Cardiac muscle cell (in vitro differentiated cells and primary cell): ENCODE data around the gene TNKS2. TPM values are rescaled to one million over a fixed set of nuclear protein-coding genes. Genes with fewer than 3 reads are reported as not detected.

Source experiments
- DNase-seq, 2 donors: peaks; one replicate each; pipeline versions ENCODE4 v3.0.0 to v3.0.0-alpha.2; 2010 to 2017; ENCODE audit warnings: low read depth in 1 of 2, low spot score in 1 of 2
- H3K27ac ChIP-seq: fragments of 200-600 bp; sonication (generic); 2 replicates; pipeline ENCODE4 v1.5.1; 2016
- H3K27me3 ChIP-seq: fragments of 200-600 bp; sonication (generic); 2 replicates; pipeline ENCODE4 v1.6.0; 2016; ENCODE audit warnings: control low read depth
- H3K36me3 ChIP-seq: fragments of 200-600 bp; sonication (generic); 2 replicates; pipeline ENCODE4 v1.5.1; 2016; ENCODE audit warnings: control low read depth
- H3K4me1 ChIP-seq: fragments of 200-600 bp; sonication (generic); 2 replicates; pipeline ENCODE4 v1.8.1; 2017; ENCODE audit warnings: low read depth, mild to moderate bottlenecking, mixed run types
- H3K4me3 ChIP-seq: fragments of 200-600 bp; sonication (generic); 2 replicates; pipeline ENCODE4 v1.5.1; 2016; ENCODE audit warnings: mild to moderate bottlenecking
- H3K9me3 ChIP-seq: fragments of 200-600 bp; sonication (generic); 2 replicates; pipeline ENCODE4 v1.5.1; 2017; ENCODE audit warnings: low read depth, mild to moderate bottlenecking, control low read depth
- CTCF ChIP-seq: IDR thresholded peaks from 2 replicates; pipeline ENCODE4 v1.5.1; 2012; ENCODE audit warnings: low read depth, mild to moderate bottlenecking, low read length
- polyA plus RNA-seq: library from polyadenylated mRNA; unstranded; fragments of >200 nt; fragmentation: Nextera tagmentation; extraction: Ambion mirVana; gene quantifications from 2 replicates; pipeline ENCODE4 v1.2.1, GENCODE V29; 2016
- total RNA-seq: library from RNA; depleted of rRNA; stranded (reverse); fragments of >200 nt; gene quantifications from 2 replicates; pipeline ENCODE4 v1.2.3, GENCODE V29; 2016

The TNKS2 gene
- total and polyA plus RNA-seq, 2 experiments from 2014 or later, result 22.8 to 52.9 TPM

DNA sequence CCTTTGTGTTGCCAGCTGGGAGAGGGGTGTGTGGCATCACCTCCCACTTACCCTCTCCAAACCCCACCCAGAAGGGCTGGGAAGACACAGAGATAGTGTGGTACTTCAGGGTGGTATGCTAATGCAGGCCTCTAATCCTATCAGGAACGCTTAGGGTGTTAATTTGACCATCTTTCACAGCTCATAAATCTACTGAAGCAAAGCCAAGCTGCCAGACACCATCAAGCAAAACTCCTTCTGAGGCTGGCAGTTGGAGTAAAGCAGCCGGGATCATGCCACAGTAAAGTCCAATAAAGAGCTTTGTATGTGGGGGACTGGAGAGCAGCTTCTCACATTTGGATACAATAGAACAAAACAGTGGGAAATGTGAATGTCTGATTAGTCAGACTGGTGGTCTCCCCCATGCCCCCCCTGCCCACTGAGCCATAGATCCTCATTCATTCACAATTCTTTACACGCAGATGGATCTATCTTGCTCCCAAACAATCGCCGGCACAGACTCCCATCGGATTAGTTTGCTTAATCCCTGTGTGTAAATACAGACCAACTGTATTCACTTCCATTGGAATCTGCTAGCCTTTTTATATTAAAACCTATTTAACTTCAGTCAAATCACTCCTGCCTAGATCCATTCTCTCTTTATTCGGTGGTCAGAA is 81.4 kb downstream of the TNKS2 start:
- H3K36me3 ChIP-seq, result no peaks in the 10 kb centered on the region
- DNase-seq, result no peak
- H3K9me3 ChIP-seq, result no peaks in the 10 kb centered on the region
- H3K27ac ChIP-seq, result no peak overlapping the region
- no peak for TF ChIP-seq CTCF
- no peak overlapping the region for H3K4me3 ChIP-seq
- H3K27me3 ChIP-seq, result no peaks in the 10 kb centered on the region
- peaks cover 20% of the 10 kb centered on the region for H3K4me1 ChIP-seq

- Histone ChIP-seq H3K4me3 (no peak overlapping the region), H3K27ac (no peak overlapping the region), H3K9me3 (no peaks in the 10 kb centered on the region), H3K27me3 (no peaks in the 10 kb centered on the region), H3K4me1 (peaks cover 24% of the 10 kb centered on the region), H3K36me3 (no peaks in the 10 kb centered on the region)
- TF ChIP-seq CTCF, result no peak
- no peak for DNase-seq
Observed at GRCh38 chr10:91880310-91880709, 82.1 kb downstream of the TNKS2 start.

DNA sequence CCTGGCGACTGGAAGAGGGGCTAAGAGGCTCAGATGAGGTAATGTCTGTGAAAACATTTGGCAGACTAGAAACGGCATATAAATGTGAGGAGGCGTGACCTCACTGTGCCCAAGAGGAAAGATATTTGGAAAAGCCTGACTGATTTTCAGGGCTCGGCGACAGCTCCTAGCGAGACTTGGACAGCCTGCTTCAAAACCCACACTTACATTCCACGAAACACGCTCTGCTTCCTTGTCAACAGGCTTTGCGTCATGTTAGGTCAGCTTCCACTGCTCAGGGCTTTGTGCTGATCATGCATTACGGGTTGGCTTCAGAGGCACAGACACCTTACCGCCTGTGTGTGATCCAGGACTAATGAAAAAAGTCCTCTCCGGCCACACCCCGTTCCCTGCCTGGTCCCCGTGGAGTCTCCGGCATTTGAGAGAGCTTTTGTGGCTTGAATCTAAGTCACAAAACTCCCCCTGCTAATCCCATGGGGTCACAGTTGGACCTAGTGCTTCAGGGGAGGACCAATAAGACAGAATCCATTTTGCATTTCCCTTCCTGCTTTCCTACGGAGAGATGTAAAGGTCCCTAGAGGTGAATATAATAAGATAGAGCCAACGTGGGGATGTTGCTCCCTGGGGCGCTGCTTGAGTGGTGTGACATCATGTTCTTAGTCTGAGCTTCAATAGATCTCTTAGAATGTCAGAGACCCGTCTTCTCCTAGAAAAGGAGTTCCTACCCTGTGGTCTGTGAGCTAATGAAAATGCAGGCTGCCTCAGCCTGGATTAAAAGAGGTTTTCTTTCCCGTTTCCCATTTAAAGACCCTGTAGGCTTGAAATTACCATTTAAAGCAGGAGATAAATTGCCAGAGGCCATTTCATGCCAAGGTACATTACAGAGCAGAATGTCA is 85.6 kb downstream of the TNKS2 start:
- H3K36me3 ChIP-seq, result no peaks in the 10 kb centered on the region
- peaks cover 41% of the 10 kb centered on the region for H3K4me1 ChIP-seq
- peak; percentile 48 to 82 for DNase-seq
- no peak overlapping the region for H3K4me3 ChIP-seq
- no peaks in the 10 kb centered on the region for H3K9me3 ChIP-seq
- H3K27me3 ChIP-seq, result no peaks in the 10 kb centered on the region
- H3K27ac ChIP-seq, result peak overlapping the region; percentile 70
- TF ChIP-seq CTCF, result no peak

- no peak for DNase-seq
- peak overlapping the region; percentile 70 for H3K27ac ChIP-seq
- no peak overlapping the region for H3K4me3 ChIP-seq
- peaks cover 41% of the 10 kb centered on the region for H3K4me1 ChIP-seq
- no peak for TF ChIP-seq CTCF
- no peaks in the 10 kb centered on the region for H3K27me3 ChIP-seq
- H3K9me3 ChIP-seq, result no peaks in the 10 kb centered on the region
- no peaks in the 10 kb centered on the region for H3K36me3 ChIP-seq
Observed at GRCh38 chr10:91884536-91884935, 86.3 kb downstream of the TNKS2 start.

- TF ChIP-seq CTCF, result no peak
- Histone ChIP-seq H3K4me1 (peaks cover 41% of the 10 kb centered on the region), H3K36me3 (no peaks in the 10 kb centered on the region), H3K27ac (peak overlapping the region; percentile 70), H3K9me3 (no peaks in the 10 kb centered on the region), H3K4me3 (no peak overlapping the region), H3K27me3 (no peaks in the 10 kb centered on the region)
- DNase-seq, result no peak
Observed at GRCh38 chr10:91885362-91886079, 87.3 kb downstream of the TNKS2 start.
